Measurements from ENCODE around the gene PTPRJ. TPM values are rescaled to one million over a fixed set of nuclear protein-coding genes. Genes with fewer than 3 reads are reported as not detected.

Gene PTPRJ
- polyA plus RNA-seq, 1 donor (not counting 4 experiments of a cell fraction or from before 2014, with no cell fraction given), result 0.84 TPM

GRCh38 chr11:47979378-47980087 lies 826 bp upstream of the PTPRJ start:
- H3K4me3 ChIP-seq (ENCODE audit: control insufficient read depth in 2 of 3, extremely low read depth in 1 of 3, insufficient read depth in 2 of 3, low read depth in 1 of 3, low read length in 3 of 3), result no peak overlapping the region
- H3K9me3 ChIP-seq (ENCODE audit: control insufficient read depth, low read depth, low read length), result no peaks in the 10 kb centered on the region
- peaks cover 4% of the 10 kb centered on the region for H3K27me3 ChIP-seq (ENCODE audit: control insufficient read depth, extremely low read depth, insufficient read depth, low read length)
- H2AFZ ChIP-seq (ENCODE audit: control insufficient read depth, low read length), result no peak overlapping the region
- FAIRE-seq, result no peak
- no peak overlapping the region for H3K9ac ChIP-seq (ENCODE audit: control insufficient read depth, extremely low read depth, insufficient read depth, low read length)
- DNase-seq (ENCODE audit: low read depth, low spot score), result no peak
- TF ChIP-seq EZH2 (IDR thresholded peaks at IDR 0.05; ENCODE audit: low read length) (no peak), CTCF (optimal IDR thresholded peaks at IDR 0.05 in 1 of 3, IDR thresholded peaks at IDR 0.05 in 1 of 3, conservative IDR thresholded peaks at IDR 0.05 in 1 of 3; ENCODE audit: extremely low read depth in 1 of 3, insufficient read depth in 2 of 3, low read length in 3 of 3) (no peak)
- H3K27ac ChIP-seq (ENCODE audit: control insufficient read depth, insufficient read depth, low read length), result no peak overlapping the region
- no peaks in the 10 kb centered on the region for H3K79me2 ChIP-seq (ENCODE audit: control insufficient read depth, insufficient read depth, low read length)
- H3K4me1 ChIP-seq (ENCODE audit: control insufficient read depth, extremely low read depth, insufficient read depth, low read length), result no peaks in the 10 kb centered on the region
- dilution Hi-C loops (cut with MboI; ENCODE audit: extremely low pct_ligation_motif_present, low sequenced_read_pairs), result no loop called here
- no peaks in the 10 kb centered on the region for H3K36me3 ChIP-seq (ENCODE audit: control insufficient read depth in 2 of 2, extremely low read depth in 1 of 2, insufficient read depth in 2 of 2, low read length in 2 of 2)
- H4K20me1 ChIP-seq (ENCODE audit: control insufficient read depth, extremely low read depth, insufficient read depth, low read length), result no peaks in the 10 kb centered on the region
- H3K4me2 ChIP-seq (ENCODE audit: control insufficient read depth, extremely low read depth, insufficient read depth, low read depth, low read length), result no peak overlapping the region
- H3K9me1 ChIP-seq (ENCODE audit: control insufficient read depth, extremely low read depth, insufficient read depth, low read length), result no peaks in the 10 kb centered on the region

GRCh38 chr11:47980907-47981621 lies 705 bp downstream of the PTPRJ start:
- no peak overlapping the region for H3K27ac ChIP-seq (ENCODE audit: control insufficient read depth, insufficient read depth, low read length)
- no peaks in the 10 kb centered on the region for H3K9me3 ChIP-seq (ENCODE audit: control insufficient read depth, low read depth, low read length)
- no peaks in the 10 kb centered on the region for H3K4me1 ChIP-seq (ENCODE audit: control insufficient read depth, extremely low read depth, insufficient read depth, low read length)
- H3K9ac ChIP-seq (ENCODE audit: control insufficient read depth, extremely low read depth, insufficient read depth, low read length), result peak overlapping the region; percentile 50
- no peak for DNase-seq (ENCODE audit: low read depth, low spot score)
- dilution Hi-C loops (cut with MboI; ENCODE audit: extremely low pct_ligation_motif_present, low sequenced_read_pairs), result no loop called here
- peak overlapping the region; percentile 73 for H3K4me2 ChIP-seq (ENCODE audit: control insufficient read depth, extremely low read depth, insufficient read depth, low read depth, low read length)
- H3K4me3 ChIP-seq (ENCODE audit: control insufficient read depth in 2 of 3, extremely low read depth in 1 of 3, insufficient read depth in 2 of 3, low read depth in 1 of 3, low read length in 3 of 3), result peak overlapping the region; percentile 49 to 60 (median 57)
- no peaks in the 10 kb centered on the region for H3K9me1 ChIP-seq (ENCODE audit: control insufficient read depth, extremely low read depth, insufficient read depth, low read length)
- H2AFZ ChIP-seq (ENCODE audit: control insufficient read depth, low read length), result peak overlapping the region; percentile 21
- no peaks in the 10 kb centered on the region for H4K20me1 ChIP-seq (ENCODE audit: control insufficient read depth, extremely low read depth, insufficient read depth, low read length)
- no peak for FAIRE-seq
- peaks cover 4% of the 10 kb centered on the region for H3K27me3 ChIP-seq (ENCODE audit: control insufficient read depth, extremely low read depth, insufficient read depth, low read length)
- no peaks in the 10 kb centered on the region for H3K79me2 ChIP-seq (ENCODE audit: control insufficient read depth, insufficient read depth, low read length)
- TF ChIP-seq CTCF (optimal IDR thresholded peaks at IDR 0.05 in 1 of 3, IDR thresholded peaks at IDR 0.05 in 1 of 3, conservative IDR thresholded peaks at IDR 0.05 in 1 of 3; ENCODE audit: extremely low read depth in 1 of 3, insufficient read depth in 2 of 3, low read length in 3 of 3) (no peak), EZH2 (IDR thresholded peaks at IDR 0.05; ENCODE audit: low read length) (no peak)
- H3K36me3 ChIP-seq (ENCODE audit: control insufficient read depth in 2 of 2, extremely low read depth in 1 of 2, insufficient read depth in 2 of 2, low read length in 2 of 2), result no peaks in the 10 kb centered on the region
